LNCaP clone FGC (cell line): ENCODE results near the gene ZNF75A.

Experiments
- DNase-seq: peaks from one replicate; pipeline ENCODE4 v3.0.0-alpha.2; 2011; ENCODE audit warnings: low read depth
- H3K4me3 ChIP-seq: 2 replicates; pipeline ENCODE4 v1.5.1; 2011; ENCODE audit warnings: mild to moderate bottlenecking, low read depth, low read length, control low read depth
- CTCF ChIP-seq: IDR thresholded peaks from 2 replicates; pipeline ENCODE4 v1.5.1; 2012; ENCODE audit warnings: mild to moderate bottlenecking; ENCODE audit not compliant: control insufficient read depth, insufficient read depth; ENCODE audit errors: extremely low read depth

The ZNF75A gene

GRCh38 chr16:3355589-3355988 lies 50.3 kb downstream of the ZNF75A start, which contains the start of gene OR2C1:
OR2C1 (plus strand) TSS chr16:3355889; CDS start chr16:3355941, 52 bp downstream.
- no peak for DNase-seq
- no peak for TF ChIP-seq CTCF
- H3K4me3 ChIP-seq, result no peak within 1 kb of the TSS

GRCh38 chr16:3356118-3356517 lies 50.8 kb downstream of the ZNF75A start:
- DNase-seq, result no peak
- H3K4me3 ChIP-seq, result no peak overlapping the region
- TF ChIP-seq CTCF, result 0 out of 2 replicates have a peak, but pooled peaks have one; percentile 3

- no peak for TF ChIP-seq CTCF
- DNase-seq, result no peak
- no peak overlapping the region for H3K4me3 ChIP-seq
Measured at GRCh38 chr16:3358871-3359270, 53.6 kb downstream of the ZNF75A start.

GRCh38 chr16:3362931-3363330 lies 57.6 kb downstream of the ZNF75A start:
- H3K4me3 ChIP-seq, result no peak overlapping the region
- TF ChIP-seq CTCF, result no peak

GRCh38 chr16:3363793-3364192 lies 58.5 kb downstream of the ZNF75A start:
- no peak for TF ChIP-seq CTCF
- no peak for DNase-seq
- no peak overlapping the region for H3K4me3 ChIP-seq

More at GRCh38 chr16:3362931-3363330, 57.6 kb downstream of the ZNF75A start:
- DNase-seq, result no peak

- no peak for DNase-seq
- H3K4me3 ChIP-seq, result peak overlapping the region; percentile 16
- TF ChIP-seq CTCF, result no peak
Measured at GRCh38 chr16:3364774-3365427, 59.6 kb downstream of the ZNF75A start.
